Thyroid gland (tissue), 4 donors: Measurements from ENCODE around the gene SERPINA7. TPM values are rescaled to one million over a fixed set of nuclear protein-coding genes. Genes with fewer than 3 reads are reported as not detected.
"Not testable (repeated sequence)": the region's sequence is repeated elsewhere in the genome, so short reads cannot be mapped to it uniquely, and the experiment has no call there.

Experiments
- DNase-seq, 2 donors: peaks; one replicate each; pipeline ENCODE4 v3.0.0-alpha.2; 2019
- H3K27ac ChIP-seq, 3 donors: fragments of 200-600 bp; sonication (generic); 1 replicate in 2 of 3; 2 replicates in 1 of 3; pipeline ENCODE4 v1.5.1; 2016 to 2019; ENCODE audit warnings: mild to moderate bottlenecking in 1 of 3, moderate library complexity in 1 of 3
- H3K27me3 ChIP-seq: fragments of 200-600 bp; sonication (generic); one replicate; pipeline ENCODE4 v1.5.1; 2019
- H3K36me3 ChIP-seq, 2 donors: fragments of 200-600 bp; sonication (generic); one replicate each; pipeline ENCODE4 v1.5.1; 2016 to 2019
- H3K4me1 ChIP-seq, 2 donors: fragments of 200-600 bp; sonication (generic); one replicate each; pipeline ENCODE4 v1.5.1; 2017 to 2019
- H3K4me3 ChIP-seq, 3 donors: fragments of 200-600 bp; sonication (generic); replicated peaks in 1 of 3; 1 replicate in 2 of 3; 2 replicates in 1 of 3; pipeline ENCODE4 v1.5.1; 2016; ENCODE audit warnings: mild to moderate bottlenecking in 1 of 3
- H3K9me3 ChIP-seq: fragments of 200-600 bp; sonication (generic); one replicate; pipeline ENCODE4 v1.5.1; 2017
- POLR2A ChIP-seq, 2 donors: fragments of 450-650 bp; IDR thresholded peaks; one replicate each; pipeline ENCODE4 v1.6.1; 2017; ENCODE audit warnings: antibody characterized with exemption in 2 of 2, mild to moderate bottlenecking in 2 of 2, moderate library complexity in 1 of 2
- WGBS, 2 donors: methylation state at CpG; one replicate each; pipeline ENCODE4 v1.1.5; 2017; 5-methylcytosine and 5-hydroxymethylcytosine counted together
- intact Hi-C: fragments of 100-400 bp; cut with DNase I; formaldehyde crosslinking; loops from one replicate; pipeline ENCODE4 v1.15.1; 2023
- total RNA-seq, 4 donors: library from RNA; depleted of rRNA; stranded (reverse); fragments of >200 nt; gene quantifications; one replicate each; pipeline ENCODE4 v1.2.3, GENCODE V29; 2016
- TF ChIP-seq, protein P1 (sequence below), 6 experiments: fragments of 200-600 bp in 3 of 6; fragments of 450-650 bp in 3 of 6; sonication (generic) in 3 of 6; IDR thresholded peaks; one replicate each; pipeline ENCODE4 v1.5.1; 2016 to 2019; ENCODE audit warnings: antibody characterized with exemption in 6 of 6, mild to moderate bottlenecking in 2 of 6, inconsistent platforms in 1 of 6, moderate library complexity in 1 of 6

The SERPINA7 gene
- total RNA-seq, 4 donors from 2014 or later = not detected

DNA sequence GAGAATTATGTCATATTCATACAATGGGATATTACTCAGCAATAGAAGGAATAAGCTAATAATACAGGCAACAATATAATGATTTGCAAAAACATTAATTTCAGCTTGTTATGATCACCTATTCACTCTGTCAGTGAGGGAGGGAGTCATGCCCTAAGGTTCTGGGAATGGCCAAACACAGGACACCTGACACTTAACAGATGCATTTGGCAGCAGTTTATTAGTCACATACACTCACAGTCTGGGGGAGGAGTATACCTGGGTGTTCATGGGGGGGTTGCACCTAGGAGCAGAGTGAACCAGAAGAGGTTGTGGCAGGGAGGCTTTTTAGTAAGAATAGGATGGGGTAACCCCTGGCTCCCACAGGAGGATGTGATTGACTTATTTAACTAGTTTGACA, 38.3 kb downstream of the SERPINA7 start:
- TF ChIP-seq, protein P1, sequence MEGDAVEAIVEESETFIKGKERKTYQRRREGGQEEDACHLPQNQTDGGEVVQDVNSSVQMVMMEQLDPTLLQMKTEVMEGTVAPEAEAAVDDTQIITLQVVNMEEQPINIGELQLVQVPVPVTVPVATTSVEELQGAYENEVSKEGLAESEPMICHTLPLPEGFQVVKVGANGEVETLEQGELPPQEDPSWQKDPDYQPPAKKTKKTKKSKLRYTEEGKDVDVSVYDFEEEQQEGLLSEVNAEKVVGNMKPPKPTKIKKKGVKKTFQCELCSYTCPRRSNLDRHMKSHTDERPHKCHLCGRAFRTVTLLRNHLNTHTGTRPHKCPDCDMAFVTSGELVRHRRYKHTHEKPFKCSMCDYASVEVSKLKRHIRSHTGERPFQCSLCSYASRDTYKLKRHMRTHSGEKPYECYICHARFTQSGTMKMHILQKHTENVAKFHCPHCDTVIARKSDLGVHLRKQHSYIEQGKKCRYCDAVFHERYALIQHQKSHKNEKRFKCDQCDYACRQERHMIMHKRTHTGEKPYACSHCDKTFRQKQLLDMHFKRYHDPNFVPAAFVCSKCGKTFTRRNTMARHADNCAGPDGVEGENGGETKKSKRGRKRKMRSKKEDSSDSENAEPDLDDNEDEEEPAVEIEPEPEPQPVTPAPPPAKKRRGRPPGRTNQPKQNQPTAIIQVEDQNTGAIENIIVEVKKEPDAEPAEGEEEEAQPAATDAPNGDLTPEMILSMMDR (IDR thresholded peaks at IDR 0.05) = no peak
- Histone ChIP-seq H3K27me3 (no peaks in the 10 kb centered on the region), H3K27ac (no peak overlapping the region), H3K4me1 (no peaks in the 10 kb centered on the region), H3K36me3 (no peaks in the 10 kb centered on the region), H3K4me3 (no peak overlapping the region), H3K9me3 (no peaks in the 10 kb centered on the region)
- intact Hi-C loops = no loop called here
- DNase-seq = no peak

DNA sequence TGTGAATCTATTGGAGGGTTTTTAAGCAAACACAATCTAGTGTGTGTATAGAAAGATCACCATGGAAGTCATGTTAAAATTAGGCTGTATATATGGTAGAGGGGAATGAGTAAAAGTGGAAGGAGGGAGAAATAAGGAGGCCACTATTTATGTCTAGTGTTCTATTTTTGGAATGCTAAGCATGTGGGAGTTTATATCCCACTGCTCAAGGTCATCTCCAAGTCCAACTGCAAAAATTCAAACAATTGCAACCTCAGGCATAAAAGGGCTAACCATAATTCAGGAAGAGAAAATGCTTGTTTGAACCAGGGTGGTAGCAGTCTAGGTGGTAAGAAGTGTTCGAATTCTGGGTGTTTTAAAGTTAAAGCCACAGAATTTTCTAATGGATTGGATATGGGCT, 39.2 kb downstream of the SERPINA7 start:
- 75 to 84% methylated on average over 1 of the region's 1 CpG for WGBS, 2 donors
- TF ChIP-seq, protein P1 (IDR thresholded peaks at IDR 0.05) = no peak
- no peak for TF ChIP-seq POLR2A (IDR thresholded peaks at IDR 0.05)

DNA sequence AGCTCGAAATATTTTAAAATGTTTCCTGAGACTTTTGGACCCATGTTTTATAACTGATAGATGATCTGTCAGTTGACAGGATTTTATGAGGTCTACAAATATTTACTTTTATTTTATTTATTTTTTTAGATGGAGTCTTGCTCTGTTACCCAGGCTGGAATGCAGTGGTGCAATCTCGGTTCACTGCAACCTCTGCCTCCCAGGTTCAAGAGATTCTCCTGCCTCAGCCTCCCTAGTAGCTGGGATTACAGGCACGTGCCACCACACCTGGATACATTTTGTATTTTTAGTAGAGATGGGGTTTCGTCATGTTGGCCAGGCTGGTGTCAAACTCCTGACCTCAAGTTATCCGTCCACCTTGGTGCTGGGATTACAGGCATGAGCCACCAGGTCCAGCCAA, 50.0 kb downstream of the SERPINA7 start:
- 79 to 93% methylated on average over 5 of the region's 5 CpGs for WGBS, 2 donors
- intact Hi-C loops = not testable (repeated sequence)

More for the DNA sequence above, 39.2 kb downstream of the SERPINA7 start:
- no peak overlapping the region for H3K4me3 ChIP-seq
- no peak for DNase-seq
- no peaks in the 10 kb centered on the region for H3K4me1 ChIP-seq
- no peaks in the 10 kb centered on the region for H3K9me3 ChIP-seq
- H3K27ac ChIP-seq = no peak overlapping the region
- H3K36me3 ChIP-seq = no peaks in the 10 kb centered on the region
- H3K27me3 ChIP-seq = no peaks in the 10 kb centered on the region
- intact Hi-C loops = no loop called here

More for the DNA sequence above, 50.0 kb downstream of the SERPINA7 start:
- H3K4me3 ChIP-seq, H3K27ac ChIP-seq, H3K9me3 ChIP-seq, DNase-seq, H3K4me1 ChIP-seq, H3K36me3 ChIP-seq, H3K27me3 ChIP-seq: not testable (repeated sequence)

Other genes with a start within 250 kb of the SERPINA7 start
- 1 to 10 TPM in 3 of 4 donors, under 1 TPM in 1; 0.67 to 1.9 (median 1.4) TPM for gene NRK, start 216.2 kb downstream of the SERPINA7 start, total RNA-seq
- 10 to 100 TPM; 25.4 to 70.9 (median 37.0) TPM for gene PWWP3B, start 129.6 kb upstream of the SERPINA7 start, total RNA-seq